Astrocyte (in vitro differentiated cells and primary cell): ENCODE results near the gene SLC39A7. TPM values are rescaled to one million over a fixed set of nuclear protein-coding genes. Genes with fewer than 3 reads are reported as not detected.

Source experiments
- DNase-seq: peaks from one replicate; pipeline ENCODE4 v3.0.0-alpha.2; 2010; ENCODE audit warnings: low read depth
- FAIRE-seq: peaks from 2 replicates; lab custom pipeline; 2011; peaks lifted over from hg19 to GRCh38; lab: Jason Lieb, UNC
- H2AFZ ChIP-seq: 2 replicates; pipeline ENCODE4 v1.6.0; 2012; ENCODE audit warnings: low read depth, low read length, inconsistent platforms
- H3K27ac ChIP-seq: 2 replicates; pipeline ENCODE4 v1.5.1; 2011; ENCODE audit warnings: low read depth, low read length, inconsistent platforms
- H3K27me3 ChIP-seq: 2 replicates; pipeline ENCODE4 v1.6.0; 2011; ENCODE audit warnings: low read length, inconsistent platforms; ENCODE audit not compliant: insufficient read depth
- H3K36me3 ChIP-seq: 2 replicates; pipeline ENCODE4 v1.5.1; 2011; ENCODE audit warnings: low read length, inconsistent platforms; ENCODE audit not compliant: insufficient read depth
- H3K4me1 ChIP-seq: 2 replicates; pipeline ENCODE4 v1.5.1; 2011; ENCODE audit warnings: low read length, inconsistent platforms; ENCODE audit not compliant: insufficient read depth
- H3K4me2 ChIP-seq: 2 replicates; pipeline ENCODE4 v1.6.0; 2012; ENCODE audit warnings: low read length, inconsistent platforms
- H3K4me3 ChIP-seq: 2 replicates; pipeline ENCODE4 v1.5.1; 2011; ENCODE audit warnings: low read depth, mild to moderate bottlenecking, low read length, inconsistent platforms; ENCODE audit not compliant: insufficient read depth
- H3K79me2 ChIP-seq: 2 replicates; pipeline ENCODE4 v1.6.0; 2012; ENCODE audit warnings: mild to moderate bottlenecking, low read length, inconsistent platforms; ENCODE audit not compliant: insufficient read depth
- H3K9ac ChIP-seq: 2 replicates; pipeline ENCODE4 v1.6.0; 2012; ENCODE audit warnings: mild to moderate bottlenecking, low read length, inconsistent platforms
- H3K9me3 ChIP-seq: 2 replicates; pipeline ENCODE4 v1.5.1; 2012; ENCODE audit warnings: low read depth, mild to moderate bottlenecking, low read length, inconsistent platforms; ENCODE audit not compliant: insufficient read depth
- H4K20me1 ChIP-seq: 2 replicates; pipeline ENCODE4 v1.6.0; 2012; ENCODE audit warnings: low read length, inconsistent platforms; ENCODE audit not compliant: insufficient read depth
- H3K27ac Mint-ChIP-seq: one replicate; pipeline ENCODE4 v1.8.0; 2021; ENCODE audit warnings: mild to moderate bottlenecking, mixed read lengths; ENCODE audit not compliant: unreplicated experiment
- H3K27me3 Mint-ChIP-seq: one replicate; pipeline ENCODE4 v1.8.0; 2021; ENCODE audit warnings: low read depth, mixed read lengths; ENCODE audit not compliant: unreplicated experiment
- H3K36me3 Mint-ChIP-seq: one replicate; pipeline ENCODE4 v1.8.0; 2021; ENCODE audit warnings: low read depth, mixed read lengths; ENCODE audit not compliant: unreplicated experiment
- H3K4me1 Mint-ChIP-seq: one replicate; pipeline ENCODE4 v1.8.0; 2021; ENCODE audit warnings: low read depth, mixed read lengths; ENCODE audit not compliant: unreplicated experiment
- H3K4me3 Mint-ChIP-seq: one replicate; pipeline ENCODE4 v1.8.0; 2021; ENCODE audit warnings: mild to moderate bottlenecking, moderate library complexity, mixed read lengths; ENCODE audit not compliant: unreplicated experiment
- H3K9me3 Mint-ChIP-seq: one replicate; pipeline ENCODE4 v1.8.0; 2021; ENCODE audit warnings: mild to moderate bottlenecking, mixed read lengths; ENCODE audit not compliant: unreplicated experiment
- CTCF ChIP-seq: IDR thresholded peaks from 2 replicates; pipeline ENCODE4 v1.5.1; 2011; ENCODE audit warnings: low read depth, mild to moderate bottlenecking, inconsistent platforms, low read length, moderate library complexity; ENCODE audit not compliant: insufficient read depth
- EZH2 ChIP-seq: IDR thresholded peaks from 2 replicates; pipeline ENCODE4 v1.6.1; 2012; ENCODE audit warnings: mild to moderate bottlenecking, low read length, inconsistent platforms; ENCODE audit not compliant: insufficient read depth
- total RNA-seq: library from RNA; stranded (reverse); gene quantifications from 2 replicates; pipeline ENCODE4 v1.2.1, GENCODE V29; 2021

SLC39A7 gene
- total RNA-seq, 1 donor from 2014 or later: 150 TPM

DNA sequence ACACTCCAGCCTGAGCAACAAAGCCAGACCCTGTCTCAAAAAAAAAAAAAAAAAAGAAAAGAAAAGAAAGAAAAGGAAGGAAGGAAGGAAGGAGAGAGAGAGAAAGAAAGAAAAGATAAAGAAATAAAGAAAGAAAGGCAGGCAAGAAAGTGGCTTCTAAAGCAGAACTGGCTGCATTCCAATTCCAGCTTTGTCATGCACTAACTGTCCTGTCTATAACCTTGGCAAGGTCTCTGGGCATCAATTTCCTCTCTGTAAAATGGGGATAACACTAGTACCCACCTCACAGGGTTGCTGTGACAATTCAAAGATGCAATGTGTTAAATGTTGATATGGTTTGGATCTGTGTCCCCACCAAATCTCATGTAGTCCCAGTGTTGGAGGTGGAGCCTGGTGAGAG, 35.7 kb downstream of the SLC39A7 start:
- peaks cover 26% of the 10 kb centered on the region for H3K27me3 ChIP-seq
- H3K36me3 ChIP-seq: no peaks in the 10 kb centered on the region
- Mint-ChIP-seq H3K27ac (no peak overlapping the region), H3K9me3 (peaks cover 3% of the 10 kb centered on the region), H3K27me3 (peaks cover 44% of the 10 kb centered on the region), H3K36me3 (no peaks in the 10 kb centered on the region), H3K4me3 (no peak overlapping the region), H3K4me1 (no peaks in the 10 kb centered on the region)
- H3K9ac ChIP-seq: no peak overlapping the region
- H3K79me2 ChIP-seq: no peaks in the 10 kb centered on the region
- no peak overlapping the region for H2AFZ ChIP-seq
- TF ChIP-seq CTCF (no peak), EZH2 (no peak)
- no peaks in the 10 kb centered on the region for H4K20me1 ChIP-seq
- H3K27ac ChIP-seq: no peak overlapping the region
- FAIRE-seq (no peak), DNase-seq (no peak)
- H3K4me2 ChIP-seq: no peak overlapping the region
- H3K9me3 ChIP-seq: no peaks in the 10 kb centered on the region
- no peaks in the 10 kb centered on the region for H3K4me1 ChIP-seq
- H3K4me3 ChIP-seq: no peak overlapping the region

DNA sequence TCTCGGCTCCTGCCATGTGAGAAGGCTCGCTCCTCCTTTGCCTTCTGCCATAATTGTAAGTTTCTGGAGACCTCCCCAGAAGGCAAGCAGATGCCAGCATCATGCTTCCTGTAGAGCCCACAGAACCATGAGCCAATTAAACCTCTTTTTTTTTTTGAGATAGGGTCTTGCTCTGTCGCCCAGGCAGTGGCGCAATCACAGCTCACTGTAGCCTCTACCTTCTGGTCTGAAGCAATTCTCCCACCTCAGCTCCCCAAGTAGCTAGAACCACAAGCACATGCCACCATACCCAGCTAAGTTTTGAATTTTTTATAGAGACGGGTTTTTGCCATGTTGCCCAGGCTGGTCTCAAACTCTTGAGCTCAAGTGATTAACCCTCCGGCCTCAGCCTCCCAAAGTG, 36.2 kb downstream of the SLC39A7 start:
- Histone ChIP-seq H3K27me3 (peaks cover 23% of the 10 kb centered on the region), H3K36me3 (no peaks in the 10 kb centered on the region), H3K4me1 (no peaks in the 10 kb centered on the region), H3K9ac (no peak overlapping the region), H3K4me2 (no peak overlapping the region), H3K79me2 (no peaks in the 10 kb centered on the region), H4K20me1 (no peaks in the 10 kb centered on the region), H3K4me3 (no peak overlapping the region), H3K27ac (no peak overlapping the region), H3K9me3 (no peaks in the 10 kb centered on the region), H2AFZ (no peak overlapping the region)
- DNase-seq (no peak), FAIRE-seq (no peak)
- H3K4me3 Mint-ChIP-seq: no peak overlapping the region
- TF ChIP-seq EZH2 (no peak), CTCF (no peak)
- no peaks in the 10 kb centered on the region for H3K4me1 Mint-ChIP-seq
- no peaks in the 10 kb centered on the region for H3K36me3 Mint-ChIP-seq
- peaks cover 3% of the 10 kb centered on the region for H3K9me3 Mint-ChIP-seq
- H3K27me3 Mint-ChIP-seq: peaks cover 42% of the 10 kb centered on the region
- no peak overlapping the region for H3K27ac Mint-ChIP-seq

- Histone ChIP-seq H3K4me1 (no peaks in the 10 kb centered on the region), H3K9ac (no peak overlapping the region), H3K27me3 (peaks cover 23% of the 10 kb centered on the region), H4K20me1 (no peaks in the 10 kb centered on the region), H3K9me3 (no peaks in the 10 kb centered on the region), H3K4me2 (no peak overlapping the region), H3K4me3 (no peak overlapping the region), H3K36me3 (no peaks in the 10 kb centered on the region), H3K27ac (no peak overlapping the region), H3K79me2 (no peaks in the 10 kb centered on the region), H2AFZ (no peak overlapping the region)
- no peak overlapping the region for H3K27ac Mint-ChIP-seq
- H3K4me3 Mint-ChIP-seq: no peak overlapping the region
- TF ChIP-seq EZH2: no peak
- TF ChIP-seq CTCF: no peak
- H3K36me3 Mint-ChIP-seq: no peaks in the 10 kb centered on the region
- no peak for FAIRE-seq
- DNase-seq: no peak
- H3K27me3 Mint-ChIP-seq: peaks cover 47% of the 10 kb centered on the region
- no peaks in the 10 kb centered on the region for H3K4me1 Mint-ChIP-seq
- H3K9me3 Mint-ChIP-seq: peaks cover 3% of the 10 kb centered on the region
Measured at GRCh38 chr6:33237741-33238140, 37.1 kb downstream of the SLC39A7 start.
